Body of pancreas (tissue), 4 donors: ENCODE data around the gene CST9. TPM values are rescaled to one million over a fixed set of nuclear protein-coding genes. Genes with fewer than 3 reads are reported as not detected.
"Not testable (repeated sequence)": the region's sequence is repeated elsewhere in the genome, so short reads cannot be mapped to it uniquely, and the experiment has no call there.

Experiments used
- ATAC-seq: fragments of 150-250 bp; one replicate; pipeline ENCODE4 v1.9.1; 2016
- DNase-seq, 4 donors: peaks; one replicate each; pipeline ENCODE4 v3.0.0-alpha.2; 2019
- H3K27ac ChIP-seq, 4 donors: fragments of 200-600 bp; sonication (generic); 1 replicate in 3 of 4; 2 replicates in 1 of 4; pipeline versions ENCODE4 v1.5.1 to v1.6.1; 2016 to 2019; ENCODE audit warnings: mild to moderate bottlenecking in 1 of 4, mixed read lengths in 1 of 4, moderate library complexity in 1 of 4
- H3K27me3 ChIP-seq, 2 donors: fragments of 200-600 bp; sonication (generic); one replicate each; pipeline ENCODE4 v1.6.0; 2016; ENCODE audit warnings: mild to moderate bottlenecking in 1 of 2
- H3K36me3 ChIP-seq, 2 donors: fragments of 200-600 bp; sonication (generic); replicated peaks in 1 of 2; 2 replicates each; pipeline ENCODE4 v1.5.1; 2016; ENCODE audit warnings: low read depth in 2 of 2; ENCODE audit not compliant: insufficient read depth in 1 of 2
- H3K4me1 ChIP-seq: fragments of 200-600 bp; sonication (generic); one replicate; pipeline ENCODE4 v1.6.0; 2016
- H3K4me3 ChIP-seq, 2 donors: fragments of 200-600 bp; sonication (generic); 1 replicate in 1 of 2; 2 replicates in 1 of 2; pipeline ENCODE4 v1.5.1; 2016 to 2019
- H3K9me3 ChIP-seq, 3 donors: fragments of 200-600 bp; sonication (generic); 1 replicate in 2 of 3; 2 replicates in 1 of 3; pipeline ENCODE4 v1.5.1; 2016
- CTCF ChIP-seq, 7 experiments: fragments of 450-650 bp in 4 of 7; fragments of 200-600 bp in 3 of 7; sonication (generic) in 3 of 7; IDR thresholded peaks; one replicate each; pipeline ENCODE4 v1.5.1; 2016 to 2019; ENCODE audit warnings: antibody characterized with exemption in 7 of 7
- POLR2A ChIP-seq, 3 donors: fragments of 450-650 bp; IDR thresholded peaks; one replicate each; pipeline ENCODE4 v1.6.1; 2016; ENCODE audit warnings: antibody characterized with exemption in 3 of 3, mild to moderate bottlenecking in 2 of 3
- WGBS, 2 donors: methylation state at CpG; one replicate each; pipeline ENCODE4 v1.1.5; 2017; 5-methylcytosine and 5-hydroxymethylcytosine counted together
- intact Hi-C: fragments of 100-400 bp; cut with DNase I; formaldehyde crosslinking; loops from one replicate; pipeline ENCODE4 v1.15.1; 2023
- total RNA-seq, 2 donors: library from RNA; depleted of rRNA; stranded (reverse); fragments of >200 nt; gene quantifications; one replicate each; pipeline ENCODE4 v1.1.0, GENCODE V29; 2016

CST9 gene
- total RNA-seq, 2 donors from 2014 or later: 3.6 TPM; not detected in 1

- no peak overlapping the region for H3K4me3 ChIP-seq
- H3K4me1 ChIP-seq: no peaks in the 10 kb centered on the region
- no peak overlapping the region for H3K27ac ChIP-seq
- H3K9me3 ChIP-seq: no peaks in the 10 kb centered on the region
- no peaks in the 10 kb centered on the region for H3K27me3 ChIP-seq
- H3K36me3 ChIP-seq: no peaks in the 10 kb centered on the region
- DNase-seq: no peak
- intact Hi-C loops: no loop called here
- TF ChIP-seq POLR2A (IDR thresholded peaks at IDR 0.05) (no peak), CTCF (IDR thresholded peaks at IDR 0.05) (no peak)
- WGBS, 2 donors: 57 to 72% methylated on average over 2 to 5 of the region's 5 CpGs
- no peak for ATAC-seq
Measured at GRCh38 chr20:23585449-23585807, 20.3 kb downstream of the CST9 start.

- intact Hi-C loops: no loop called here
- Histone ChIP-seq H3K4me1 (no peaks in the 10 kb centered on the region), H3K9me3 (no peaks in the 10 kb centered on the region), H3K4me3 (no peak overlapping the region), H3K36me3 (no peaks in the 10 kb centered on the region), H3K27me3 (no peaks in the 10 kb centered on the region), H3K27ac (no peak overlapping the region)
- 55 to 56% methylated on average over 5 of the region's 5 CpGs for WGBS, 2 donors
- no peak for TF ChIP-seq CTCF (IDR thresholded peaks at IDR 0.05)
- TF ChIP-seq POLR2A (IDR thresholded peaks at IDR 0.05): no peak
- ATAC-seq (no peak), DNase-seq (no peak)
Measured at GRCh38 chr20:23584434-23585199, 21.1 kb downstream of the CST9 start.

- H3K36me3 ChIP-seq: no peaks in the 10 kb centered on the region
- DNase-seq: no peak
- no peak overlapping the region for H3K4me3 ChIP-seq
- intact Hi-C loops: no loop called here
- ATAC-seq: no peak
- H3K9me3 ChIP-seq: no peaks in the 10 kb centered on the region
- TF ChIP-seq CTCF (IDR thresholded peaks at IDR 0.05) (no peak), POLR2A (IDR thresholded peaks at IDR 0.05) (no peak)
- no peak overlapping the region for H3K27ac ChIP-seq
- no peaks in the 10 kb centered on the region for H3K4me1 ChIP-seq
- H3K27me3 ChIP-seq: no peaks in the 10 kb centered on the region
Measured at GRCh38 chr20:23583526-23583925, 22.2 kb downstream of the CST9 start.

- H3K4me3 ChIP-seq: no peak overlapping the region
- no peaks in the 10 kb centered on the region for H3K27me3 ChIP-seq
- no peaks in the 10 kb centered on the region for H3K4me1 ChIP-seq
- no peaks in the 10 kb centered on the region for H3K9me3 ChIP-seq
- 63 to 77% methylated on average over 1 of the region's 1 CpG for whole genome bisulfite sequencing, 2 donors
- intact Hi-C loops: no loop called here
- no peak for ATAC-seq
- no peak for TF ChIP-seq POLR2A (IDR thresholded peaks at IDR 0.05)
- TF ChIP-seq CTCF (IDR thresholded peaks at IDR 0.05): no peak
- no peak overlapping the region for H3K27ac ChIP-seq
- DNase-seq: no peak
- H3K36me3 ChIP-seq: no peaks in the 10 kb centered on the region
Measured at GRCh38 chr20:23582293-23582692, 23.4 kb downstream of the CST9 start.

- H3K4me1 ChIP-seq, H3K4me3 ChIP-seq, DNase-seq, H3K36me3 ChIP-seq, ATAC-seq, H3K27ac ChIP-seq, H3K9me3 ChIP-seq, intact Hi-C loops, H3K27me3 ChIP-seq: not testable (repeated sequence)
- WGBS, 2 donors: 78 to 86% methylated on average over 9 of the region's 9 CpGs
Measured at GRCh38 chr20:23581833-23582232, 23.9 kb downstream of the CST9 start.
